GM21786 (cell line): ENCODE results near the gene CPXM1.
"Not testable (repeated sequence)": the region's sequence is repeated elsewhere in the genome, so short reads cannot be mapped to it uniquely, and the experiment has no call there.

ENCODE experiments used
- ATAC-seq: cut with Tn5 transposase; IDR thresholded peaks from one replicate; pipeline ENCODE4 v1.9.1; 2021; ENCODE audit not compliant: unreplicated experiment

CPXM1 gene

DNA sequence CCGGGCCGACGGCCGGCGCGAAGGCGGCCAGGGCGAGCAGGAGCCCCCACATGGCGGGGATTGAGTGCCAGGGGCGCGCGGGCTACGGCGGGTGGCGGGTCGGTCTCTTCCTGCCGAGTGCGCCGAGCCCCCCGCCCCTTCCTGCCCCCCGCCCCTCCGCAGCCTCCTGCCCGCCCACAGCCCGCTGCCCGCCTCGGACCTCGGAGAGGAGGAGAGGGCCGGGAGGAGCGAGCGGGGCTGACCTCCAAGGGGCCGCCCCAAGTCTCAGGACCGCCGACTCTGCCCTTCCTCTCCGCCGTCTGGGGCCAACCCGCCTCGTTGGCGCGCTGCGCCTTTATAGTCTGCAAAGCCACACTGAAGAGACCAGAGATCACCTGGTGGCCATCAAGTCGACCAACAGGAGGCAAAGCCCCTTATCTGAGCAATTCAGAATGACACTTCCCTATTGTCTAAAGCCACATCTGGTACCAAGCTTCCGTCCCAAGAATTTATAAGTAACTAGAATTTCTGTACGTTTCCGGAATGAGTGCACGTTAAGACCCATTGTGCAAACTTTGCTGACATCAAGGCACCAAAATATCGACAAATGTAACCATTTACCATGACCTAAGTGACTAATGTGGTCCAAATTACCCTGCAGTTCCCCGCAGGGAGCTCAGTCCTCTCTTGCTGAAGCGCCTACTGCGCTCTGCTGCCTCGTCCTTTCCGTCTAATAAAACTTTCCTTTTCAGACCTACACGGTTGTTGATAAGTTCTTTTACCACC is at the start of gene CPXM1:
Gene CPXM1, minus strand, starts transcription at position 107 of the 765 bp plus-strand sequence. Its CDS starts 55 bp downstream, at position 52.
- peak; percentile 39 for ATAC-seq

- no peak for ATAC-seq
Observed at GRCh38 chr20:2849529-2849928, 49.1 kb upstream of the CPXM1 start.

GRCh38 chr20:2847802-2848201 is 47.4 kb upstream of the CPXM1 start:
- no peak for ATAC-seq

DNA sequence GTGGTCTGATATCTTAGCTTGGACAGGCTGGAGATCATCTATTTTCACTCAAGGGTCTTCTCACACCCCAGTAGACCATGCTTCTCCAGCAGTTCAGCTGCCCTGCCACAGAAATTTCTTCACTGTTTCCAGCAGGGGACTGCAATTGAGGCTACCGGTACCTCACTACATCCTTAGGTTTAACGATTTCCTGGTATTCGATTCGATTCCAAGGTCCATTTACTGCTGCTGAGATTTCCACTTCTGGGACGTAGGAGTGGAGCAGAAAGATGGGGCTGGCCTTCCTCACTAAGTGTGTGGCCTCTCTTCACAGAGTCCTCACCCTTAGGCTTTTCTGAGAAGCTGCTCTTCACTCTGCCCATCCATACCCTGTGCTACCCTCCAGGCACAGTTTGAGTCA is 46.3 kb upstream of the CPXM1 start:
- no peak for ATAC-seq

GRCh38 chr20:2845607-2846006 is 45.2 kb upstream of the CPXM1 start:
- no peak for ATAC-seq

- peak; percentile 35 for ATAC-seq
Observed at GRCh38 chr20:2840967-2841531, 40.6 kb upstream of the CPXM1 start.

DNA sequence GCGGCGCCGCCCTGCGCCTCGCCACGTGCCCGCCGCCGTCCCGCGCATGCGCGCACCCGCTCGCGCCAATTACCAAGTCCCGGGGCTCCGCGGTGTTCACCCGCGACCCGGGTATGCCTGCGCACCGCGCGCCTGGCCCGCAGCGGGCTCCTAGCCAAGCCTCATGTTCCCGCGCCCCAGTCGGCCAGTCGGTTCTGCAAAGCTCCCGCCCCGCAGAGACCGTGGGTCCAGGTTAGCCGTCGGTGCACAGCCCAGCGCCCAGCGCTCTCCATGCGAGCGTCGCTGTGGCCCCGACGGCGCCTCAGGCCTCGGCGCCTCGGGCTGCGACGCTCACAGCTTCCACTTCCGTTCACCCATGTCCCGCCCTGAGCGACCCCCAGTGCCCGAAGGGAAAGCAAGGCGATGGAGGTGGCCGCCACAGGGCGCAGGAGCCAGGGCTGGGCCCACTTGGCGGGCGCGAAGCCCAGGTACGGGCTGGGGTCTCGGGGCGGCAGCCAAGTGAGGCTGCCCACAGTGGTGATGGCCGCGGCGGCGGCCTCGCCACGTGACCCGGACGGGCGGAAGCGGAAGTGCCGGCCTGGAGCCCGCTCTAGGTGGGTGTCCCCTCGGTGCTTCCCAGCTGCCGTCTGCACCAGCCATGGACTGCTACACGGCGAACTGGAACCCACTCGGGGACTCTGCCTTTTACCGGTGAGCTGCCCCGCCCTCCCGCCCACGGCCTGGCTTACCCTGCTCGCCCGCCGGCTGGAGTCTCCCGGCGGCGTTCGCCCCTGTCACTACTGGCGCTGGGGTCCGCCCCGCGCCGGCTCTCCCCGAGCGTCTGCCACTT is 39.9 kb upstream of the CPXM1 start, which contains the start of the genes PCED1A and VPS16:
Gene PCED1A, minus strand, starts transcription at position 518 of the 829 bp plus-strand sequence. CDS start 743 bp downstream, outside the sequence.
Gene VPS16, plus strand, starts transcription at position 608 of the 829 bp plus-strand sequence. Its CDS starts 30 bp downstream, at position 638.
- peak; percentile 94 for ATAC-seq

DNA sequence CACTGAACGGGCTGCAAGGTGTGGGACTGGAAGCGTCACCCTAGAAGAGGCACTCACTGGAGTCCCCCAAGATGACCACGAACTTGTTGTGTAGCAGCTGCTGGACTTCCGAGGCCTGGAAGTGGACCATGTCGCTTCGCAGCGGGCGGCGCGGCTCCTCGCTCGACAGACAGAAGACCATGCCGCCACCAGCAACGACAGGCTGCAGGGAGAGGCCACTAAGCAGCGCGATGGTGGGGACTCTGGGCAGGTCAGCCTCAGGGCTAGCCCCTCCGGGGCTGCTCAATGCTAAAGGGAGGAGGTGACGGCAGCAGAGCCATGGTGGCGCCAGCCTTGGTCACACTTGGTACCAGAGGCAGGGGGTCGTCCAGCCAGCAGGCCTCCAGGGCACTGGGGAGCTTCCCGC is 39.3 kb upstream of the CPXM1 start:
- no peak for ATAC-seq

DNA sequence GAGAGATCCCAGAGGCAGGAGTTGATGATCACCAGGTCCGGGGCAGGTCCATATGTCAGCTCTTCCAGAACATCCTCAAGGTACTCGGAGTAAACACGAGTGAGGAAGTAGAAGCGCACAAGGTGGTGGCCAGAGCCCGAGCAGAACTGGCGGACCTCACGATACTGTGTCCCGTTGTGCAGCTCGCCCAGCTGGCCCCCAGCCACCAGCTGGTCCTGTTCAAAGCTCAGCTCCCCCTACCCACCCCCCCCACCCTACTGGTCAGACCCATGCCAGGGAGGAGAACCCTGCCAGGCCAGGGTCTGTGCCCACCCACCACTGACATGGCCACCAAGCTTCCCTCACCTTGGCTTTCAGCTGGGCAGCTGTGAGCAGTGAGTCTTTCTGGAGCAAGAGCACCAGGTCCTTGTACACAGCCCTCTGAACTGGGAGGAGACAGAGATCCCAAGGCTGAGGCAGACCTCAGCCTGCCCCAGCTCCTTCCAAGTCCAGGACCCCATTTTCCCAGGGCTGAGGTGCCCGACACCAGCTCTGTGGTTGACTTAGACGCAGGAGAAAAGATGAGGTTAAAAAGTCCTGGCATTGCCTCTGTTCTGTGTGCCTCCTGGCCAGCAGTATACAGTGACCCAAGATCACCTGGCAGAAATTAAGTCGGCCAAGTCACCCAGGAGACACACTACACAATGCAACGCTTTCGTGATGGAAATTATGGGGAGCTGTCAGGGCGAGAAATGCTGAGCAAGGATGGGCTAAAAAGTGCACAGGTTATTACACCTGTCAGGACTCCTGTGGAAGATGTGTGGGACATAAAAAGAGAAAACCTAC is 38.6 kb upstream of the CPXM1 start:
- ATAC-seq: no peak

GRCh38 chr20:2838170-2838797 is 37.9 kb upstream of the CPXM1 start:
- no peak for ATAC-seq

GRCh38 chr20:2837221-2837960 is 37.0 kb upstream of the CPXM1 start:
- no peak for ATAC-seq

GRCh38 chr20:2836035-2836434 is 35.6 kb upstream of the CPXM1 start:
- no peak for ATAC-seq

- no peak for ATAC-seq
Observed at GRCh38 chr20:2835331-2835796, 34.9 kb upstream of the CPXM1 start.

DNA sequence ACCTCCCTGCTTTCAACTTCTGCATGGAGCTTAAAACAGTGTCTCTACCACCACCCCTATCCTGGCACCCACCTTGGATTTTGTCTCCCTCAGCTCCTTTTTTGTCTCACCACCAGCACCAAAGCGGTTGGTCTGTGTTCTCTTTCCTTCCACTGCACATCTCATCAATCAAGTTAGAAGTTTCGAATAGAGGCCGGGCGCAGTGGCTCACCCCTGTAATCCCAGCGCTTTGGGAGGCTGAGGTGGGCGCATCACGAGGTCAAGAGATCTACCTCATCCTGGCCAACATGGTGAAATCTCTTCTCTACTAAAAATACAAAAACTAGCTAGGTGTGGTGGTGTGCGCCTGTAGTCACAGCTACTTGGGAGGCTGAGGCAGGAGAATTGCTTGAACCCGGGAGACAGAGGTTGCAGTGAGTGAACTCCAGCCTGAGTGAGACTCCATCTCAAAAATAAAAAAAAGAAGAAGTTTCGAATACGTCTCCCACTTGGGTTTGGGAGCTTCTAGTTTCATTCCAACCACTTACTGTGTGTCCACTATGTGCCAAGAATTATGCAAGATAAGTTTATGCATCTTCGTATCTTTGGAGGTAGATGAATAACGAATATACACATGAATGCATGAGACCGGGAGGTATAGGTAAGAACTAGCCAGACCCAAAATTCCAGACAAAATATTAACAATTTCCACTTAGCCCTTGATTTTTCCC is 34.1 kb upstream of the CPXM1 start:
- no peak for ATAC-seq

DNA sequence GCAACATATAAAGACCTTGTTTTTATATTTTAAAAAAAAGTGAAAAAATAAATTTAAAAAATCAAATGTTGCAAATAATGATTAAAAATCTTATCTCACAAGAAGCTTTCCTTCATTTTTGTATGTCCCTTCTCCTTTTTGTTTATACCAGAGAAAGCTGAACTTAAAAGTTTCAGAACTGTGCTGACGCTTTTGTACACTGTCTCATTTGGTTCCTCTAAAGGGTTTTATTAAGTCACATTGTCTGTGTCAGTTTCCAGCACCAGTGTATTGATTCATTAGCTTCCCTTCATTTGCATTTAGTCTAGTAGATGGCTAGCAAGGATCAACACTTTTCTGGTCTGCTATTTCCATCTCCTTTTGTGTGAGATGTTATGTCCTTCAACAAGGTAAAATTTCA is 33.3 kb upstream of the CPXM1 start:
- no peak for ATAC-seq

- ATAC-seq: not testable (repeated sequence)
Observed at GRCh38 chr20:2831206-2831605, 30.8 kb upstream of the CPXM1 start.

- no peak for ATAC-seq
Observed at GRCh38 chr20:2829376-2829775, 28.9 kb upstream of the CPXM1 start.

DNA sequence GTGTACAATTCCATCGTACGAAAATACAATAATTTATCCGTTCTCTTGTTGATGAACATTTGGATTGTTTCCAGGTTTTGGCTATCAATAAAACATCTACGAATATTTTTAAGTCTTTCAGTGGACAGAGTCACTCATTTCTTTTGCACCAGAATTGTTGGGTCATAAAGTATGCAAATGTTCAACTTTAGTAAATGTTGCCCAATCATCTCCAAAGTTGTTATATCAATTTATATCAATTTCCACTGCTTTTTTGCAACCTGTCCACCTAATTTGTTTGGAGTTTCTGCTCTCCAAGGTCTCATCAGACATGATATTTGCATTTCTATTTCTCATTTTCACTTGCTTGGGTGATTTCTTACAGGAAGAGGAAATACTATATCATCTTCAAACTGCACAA is 26.2 kb upstream of the CPXM1 start:
- no peak for ATAC-seq

GRCh38 chr20:2825761-2826160 is 25.3 kb upstream of the CPXM1 start:
- no peak for ATAC-seq
